Heart right ventricle (tissue), 16 donors: Measurements from ENCODE around the gene TMEM109. TPM values are rescaled to one million over a fixed set of nuclear protein-coding genes. Genes with fewer than 3 reads are reported as not detected.
A peak's percentile ranks its signal among the peaks of the same experiment; 100 is the strongest.

Source experiments
- ATAC-seq, 8 donors: fragments of 200-7000 bp; cut with Tn5 transposase; one replicate each; pipeline ENCODE4 v1.9.1; 2020; ENCODE audit warnings: mild to moderate bottlenecking in 8 of 8, moderate library complexity in 8 of 8, moderate number of reproducible peaks in 1 of 8
- DNase-seq, 2 donors: peaks; one replicate each; pipeline ENCODE4 v3.0.0-alpha.2; 2020
- H3K27ac ChIP-seq, 10 donors: fragments of 200-600 bp; sonication (generic) in 2 of 10; one replicate each; pipeline versions ENCODE4 v1.5.0 to v1.8.0; 2020 to 2022; ENCODE audit warnings: mild to moderate bottlenecking in 3 of 10
- H3K27me3 ChIP-seq, 7 donors: fragments of 200-600 bp; one replicate each; pipeline ENCODE4 v1.8.0; 2021 to 2022; ENCODE audit warnings: mild to moderate bottlenecking in 2 of 7
- H3K36me3 ChIP-seq, 9 donors: fragments of 200-600 bp; sonication (generic) in 1 of 9; one replicate each; pipeline versions ENCODE4 v1.5.0 to v1.8.0; 2020 to 2022; ENCODE audit warnings: mild to moderate bottlenecking in 2 of 9
- H3K4me1 ChIP-seq, 9 donors: fragments of 200-600 bp; sonication (generic) in 1 of 9; one replicate each; pipeline versions ENCODE4 v1.5.0 to v1.8.0; 2020 to 2022; ENCODE audit warnings: mild to moderate bottlenecking in 4 of 9
- H3K4me3 ChIP-seq, 10 donors: fragments of 200-600 bp; sonication (generic) in 2 of 10; one replicate each; pipeline versions ENCODE4 v1.5.0 to v1.8.0; 2020 to 2022; ENCODE audit warnings: mild to moderate bottlenecking in 7 of 10, moderate library complexity in 2 of 10
- H3K9me3 ChIP-seq, 11 donors: fragments of 200-600 bp in 10 of 11; sonication (generic) in 2 of 11; one replicate each; pipeline versions ENCODE4 v1.5.0 to v1.8.0; 2013 to 2022; ENCODE audit warnings: mild to moderate bottlenecking in 2 of 11, control low read depth in 1 of 11, moderate library complexity in 1 of 11
- CTCF ChIP-seq, 9 donors: fragments of 200-600 bp; sonication (generic) in 2 of 9; IDR thresholded peaks; one replicate each; pipeline versions ENCODE4 v1.5.0 to v1.8.0; 2021 to 2022; ENCODE audit warnings: antibody characterized with exemption in 9 of 9, mild to moderate bottlenecking in 5 of 9, moderate library complexity in 1 of 9
- WGBS, 2 donors: extraction: QIAGEN DNeasy Blood & Tissue Kit; methylation state at CpG; one replicate each; pipeline ENCODE4 v1.1.7; 2013; ENCODE audit warnings: inconsistent platforms in 1 of 2; 5-methylcytosine and 5-hydroxymethylcytosine counted together
- intact Hi-C, 10 donors: fragments of 100-400 bp; cut with DNase I; formaldehyde crosslinking; loops; one replicate each; pipeline versions ENCODE4 v1.11.1 to v1.14.2; 2022
- polyA plus RNA-seq, 2 donors: library from polyadenylated mRNA; stranded (reverse); fragments of 200-250 nt; gene quantifications; one replicate each; pipeline ENCODE4 v1.2.3, GENCODE V29; 2013
- total RNA-seq, 10 donors: library from RNA; stranded (reverse); fragmentation: NEBNext Ultra II Directional in 3 of 10; extraction: Animal tissue kit (Norgen Biotek cat#: 25700) in 3 of 10; gene quantifications; one replicate each; pipeline versions ENCODE4 v1.2.1 to v1.2.4, GENCODE V29; 2021 to 2023
- donor health status: Arrhythmogenic right ventricular cardiomyopathy.
- donor health status: ischemic (EF 13 %, LVEDD 7.1; RV severe dilation, severe dysfunction).
- donor health status: healthy with polysubstance abuse.
- donor health status: DM: no; HTN: yes; CAD: no.
- donor health status: DM: no; HTN: no; CAD: no.
- donor health status: ischemic (EF 25% LVEDD 6.9; RV normal size, moderate dysfunction).
- donor health status: ischemic (EF 25% LVEDD 5.7; RV mildly dilated, moderate dysfunction).
- donor health status: healthy.
- donor health status: DM: yes; HTN: yes; CAD: no.
- donor health status: Ischemic cardiomyopathy.
- donor health status: ischemic (EF 35%, LVEDD 5.7; RV mildly dilated, moderate dysfunction).
- donor health status: nonischemic (EF 11% LVEDD 7.7; RV severe dilation, severe dysfunction).
- donor health status: DM: yes; HTN: yes; CAD: no.
- donor health status: PGD.
- donor health status: ischemic (EF 29% LVEDD 5.4; RV normal size, mild dysfunction).
- donor health status: nonischemic (EF 23%, LVEDD 6.1; RV moderate dilation, normal function).

TMEM109 gene
- total and polyA plus RNA-seq, 12 donors: 53.3 to 121 (median 92.7) TPM

- intact Hi-C loops: loop anchor here in 3 of 10 donors (5.0 kb wide), 2 partner anchors 35 to 45 kb away; partner anchors contain the start of gene PRPF19 (in 1 of the 3)
- Histone ChIP-seq H3K27ac (peak overlapping the region; percentile 80 to 96 (median 86)), H3K27me3 (peaks cover 0 to 10% (median 5%) of the 10 kb centered on the region in 7 donors), H3K36me3 (no peaks in the 10 kb centered on the region), H3K4me1 (peaks cover 0 to 74% (median 29%) of the 10 kb centered on the region in 9 donors), H3K9me3 (no peaks in the 10 kb centered on the region), H3K4me3 (peak overlapping the region in 9 of 10 donors; percentile 42 to 72 (median 57))
- TF ChIP-seq CTCF (IDR thresholded peaks at IDR 0.05): no peak
- DNase-seq: no peak
- WGBS, 2 donors: 24 to 41% methylated on average over 3 of the region's 3 CpGs
- ATAC-seq: peak in 1 of 8 donors; percentile 24
These were observed 38.8 kb downstream of the TMEM109 start for GRCh38 chr11:60952742-60953170.

- Histone ChIP-seq H3K27me3 (peaks cover 0 to 10% (median 5%) of the 10 kb centered on the region in 7 donors), H3K27ac (peak overlapping the region in 3 of 10 donors; percentile 92 to 96 (median 93)), H3K4me1 (peaks cover 0 to 64% (median 23%) of the 10 kb centered on the region in 9 donors), H3K9me3 (no peaks in the 10 kb centered on the region), H3K36me3 (no peaks in the 10 kb centered on the region), H3K4me3 (no peak overlapping the region)
- DNase-seq (no peak), ATAC-seq (peak in 1 of 8 donors; percentile 24)
- intact Hi-C loops: loop anchor here in 3 of 10 donors (5.0 kb wide), 2 partner anchors 36 to 46 kb away; partner anchors contain the start of gene PRPF19 (in 1 of the 3)
- WGBS, 2 donors: 73 to 76% methylated on average over 6 of the region's 6 CpGs
- no peak for TF ChIP-seq CTCF (IDR thresholded peaks at IDR 0.05)
These were observed 39.8 kb downstream of the TMEM109 start for GRCh38 chr11:60953781-60954180.

GRCh38 chr11:60954421-60954820, 40.5 kb downstream of the TMEM109 start:
- H3K36me3 ChIP-seq: no peaks in the 10 kb centered on the region
- no peak for ATAC-seq
- H3K9me3 ChIP-seq: no peaks in the 10 kb centered on the region
- no peak for DNase-seq
- peaks cover 0 to 10% (median 6%) of the 10 kb centered on the region in 7 donors for H3K27me3 ChIP-seq
- H3K4me3 ChIP-seq: no peak overlapping the region
- H3K27ac ChIP-seq: peak overlapping the region in 2 of 10 donors; percentile 93 to 96
- intact Hi-C loops: loop anchor here in 3 of 10 donors (5.0 kb wide), 2 partner anchors 37 to 47 kb away; partner anchors contain the start of gene PRPF19 (in 1 of the 3)
- WGBS, 2 donors: 89% methylated on average over 5 of the region's 5 CpGs
- TF ChIP-seq CTCF (IDR thresholded peaks at IDR 0.05): no peak
- peaks cover 0 to 60% (median 20%) of the 10 kb centered on the region in 9 donors for H3K4me1 ChIP-seq

GRCh38 chr11:60955571-60955970, 41.6 kb downstream of the TMEM109 start:
- Histone ChIP-seq H3K4me3 (no peak overlapping the region), H3K9me3 (no peaks in the 10 kb centered on the region), H3K36me3 (no peaks in the 10 kb centered on the region), H3K27me3 (peaks cover 0 to 11% (median 6%) of the 10 kb centered on the region in 7 donors), H3K27ac (no peak overlapping the region), H3K4me1 (peaks cover 0 to 49% (median 8%) of the 10 kb centered on the region in 9 donors)
- no peak for TF ChIP-seq CTCF (IDR thresholded peaks at IDR 0.05)
- intact Hi-C loops: no loop called here
- ATAC-seq: no peak
- DNase-seq: no peak
- WGBS, 2 donors: 47 to 53% methylated on average over 5 of the region's 5 CpGs
